Cardiac muscle cell (in vitro differentiated cells and primary cell): ENCODE measurements around the gene ST8SIA4. TPM values are rescaled to one million over a fixed set of nuclear protein-coding genes. Genes with fewer than 3 reads are reported as not detected.
A peak's percentile ranks its signal among the peaks of the same experiment; 100 is the strongest.

Source experiments
- DNase-seq, 2 donors: peaks; one replicate each; pipeline versions ENCODE4 v3.0.0 to v3.0.0-alpha.2; 2010 to 2017; ENCODE audit warnings: low read depth in 1 of 2, low spot score in 1 of 2
- H3K27ac ChIP-seq: fragments of 200-600 bp; sonication (generic); 2 replicates; pipeline ENCODE4 v1.5.1; 2016
- H3K27me3 ChIP-seq: fragments of 200-600 bp; sonication (generic); 2 replicates; pipeline ENCODE4 v1.6.0; 2016; ENCODE audit warnings: control low read depth
- H3K36me3 ChIP-seq: fragments of 200-600 bp; sonication (generic); 2 replicates; pipeline ENCODE4 v1.5.1; 2016; ENCODE audit warnings: control low read depth
- H3K4me1 ChIP-seq: fragments of 200-600 bp; sonication (generic); 2 replicates; pipeline ENCODE4 v1.8.1; 2017; ENCODE audit warnings: low read depth, mild to moderate bottlenecking, mixed run types
- H3K4me3 ChIP-seq: fragments of 200-600 bp; sonication (generic); 2 replicates; pipeline ENCODE4 v1.5.1; 2016; ENCODE audit warnings: mild to moderate bottlenecking
- H3K9me3 ChIP-seq: fragments of 200-600 bp; sonication (generic); 2 replicates; pipeline ENCODE4 v1.5.1; 2017; ENCODE audit warnings: low read depth, mild to moderate bottlenecking, control low read depth
- CTCF ChIP-seq: IDR thresholded peaks from 2 replicates; pipeline ENCODE4 v1.5.1; 2012; ENCODE audit warnings: low read depth, mild to moderate bottlenecking, low read length
- polyA plus RNA-seq: library from polyadenylated mRNA; unstranded; fragments of >200 nt; fragmentation: Nextera tagmentation; extraction: Ambion mirVana; gene quantifications from 2 replicates; pipeline ENCODE4 v1.2.1, GENCODE V29; 2016
- total RNA-seq: library from RNA; depleted of rRNA; stranded (reverse); fragments of >200 nt; gene quantifications from 2 replicates; pipeline ENCODE4 v1.2.3, GENCODE V29; 2016

The ST8SIA4 gene
- total and polyA plus RNA-seq, 2 experiments from 2014 or later, result 0.02 to 0.06 TPM

DNA sequence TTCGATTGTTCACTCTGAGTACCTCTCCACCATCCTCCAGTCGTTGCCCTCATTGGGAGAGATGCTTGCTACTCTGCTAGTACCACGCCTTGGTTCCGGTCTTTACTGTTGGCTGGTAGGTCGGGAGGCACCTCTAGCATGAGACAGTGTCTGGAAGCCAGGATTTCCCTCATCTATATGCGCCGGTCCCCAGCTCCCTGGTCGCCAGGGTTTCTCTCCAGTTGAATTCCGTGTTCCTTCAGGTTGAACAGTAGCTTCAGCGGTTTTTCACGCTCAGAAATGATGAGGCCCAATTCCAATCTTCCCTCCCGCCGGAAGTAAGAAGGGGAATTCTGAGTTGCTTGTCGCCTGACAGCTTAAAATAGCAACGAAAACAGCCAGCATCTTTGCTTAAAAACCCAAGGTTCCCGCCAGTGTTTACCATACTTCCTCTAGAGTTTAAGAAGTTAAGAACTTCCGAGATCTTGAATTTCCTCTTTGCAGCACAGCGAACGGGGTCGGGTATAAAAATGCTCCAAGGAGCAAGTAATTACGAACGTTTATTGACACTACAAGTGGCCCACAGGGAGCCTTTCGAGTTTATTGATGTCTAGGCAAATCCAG lies 1.3 kb upstream of the ST8SIA4 start:
- no peaks in the 10 kb centered on the region for H3K9me3 ChIP-seq
- peaks cover 81% of the 10 kb centered on the region for H3K27me3 ChIP-seq
- DNase-seq, result peak in 1 of 2 donors; percentile 2
- TF ChIP-seq CTCF, result no peak
- no peak overlapping the region for H3K4me3 ChIP-seq
- no peaks in the 10 kb centered on the region for H3K36me3 ChIP-seq
- no peaks in the 10 kb centered on the region for H3K4me1 ChIP-seq
- no peak overlapping the region for H3K27ac ChIP-seq

- Histone ChIP-seq H3K27me3 (peaks cover 94% of the 10 kb centered on the region), H3K27ac (no peak overlapping the region)
- DNase-seq, result no peak
Observed at GRCh38 chr5:100902440-100903038, 543 bp downstream of the ST8SIA4 start.

GRCh38 chr5:100901821-100902341 lies 1.2 kb downstream of the ST8SIA4 start:
- Histone ChIP-seq H3K4me3 (no peak overlapping the region), H3K4me1 (no peaks in the 10 kb centered on the region), H3K27ac (no peak overlapping the region), H3K36me3 (no peaks in the 10 kb centered on the region), H3K27me3 (peaks cover 93% of the 10 kb centered on the region), H3K9me3 (no peaks in the 10 kb centered on the region)
- DNase-seq, result peak; percentile 13 to 38
- no peak for TF ChIP-seq CTCF

More at GRCh38 chr5:100902440-100903038, 543 bp downstream of the ST8SIA4 start:
- Histone ChIP-seq H3K4me1 (no peaks in the 10 kb centered on the region), H3K36me3 (no peaks in the 10 kb centered on the region), H3K4me3 (peak overlapping the region; percentile 27), H3K9me3 (no peaks in the 10 kb centered on the region)
- no peak for TF ChIP-seq CTCF

- Histone ChIP-seq H3K27ac (no peak overlapping the region), H3K4me3 (peak overlapping the region; percentile 28), H3K4me1 (no peaks in the 10 kb centered on the region), H3K9me3 (no peaks in the 10 kb centered on the region), H3K36me3 (no peaks in the 10 kb centered on the region), H3K27me3 (peaks cover 85% of the 10 kb centered on the region)
- peak; percentile 48 to 72 for DNase-seq
- TF ChIP-seq CTCF, result no peak
Observed at GRCh38 chr5:100900796-100901781, 2.0 kb downstream of the ST8SIA4 start.

DNA sequence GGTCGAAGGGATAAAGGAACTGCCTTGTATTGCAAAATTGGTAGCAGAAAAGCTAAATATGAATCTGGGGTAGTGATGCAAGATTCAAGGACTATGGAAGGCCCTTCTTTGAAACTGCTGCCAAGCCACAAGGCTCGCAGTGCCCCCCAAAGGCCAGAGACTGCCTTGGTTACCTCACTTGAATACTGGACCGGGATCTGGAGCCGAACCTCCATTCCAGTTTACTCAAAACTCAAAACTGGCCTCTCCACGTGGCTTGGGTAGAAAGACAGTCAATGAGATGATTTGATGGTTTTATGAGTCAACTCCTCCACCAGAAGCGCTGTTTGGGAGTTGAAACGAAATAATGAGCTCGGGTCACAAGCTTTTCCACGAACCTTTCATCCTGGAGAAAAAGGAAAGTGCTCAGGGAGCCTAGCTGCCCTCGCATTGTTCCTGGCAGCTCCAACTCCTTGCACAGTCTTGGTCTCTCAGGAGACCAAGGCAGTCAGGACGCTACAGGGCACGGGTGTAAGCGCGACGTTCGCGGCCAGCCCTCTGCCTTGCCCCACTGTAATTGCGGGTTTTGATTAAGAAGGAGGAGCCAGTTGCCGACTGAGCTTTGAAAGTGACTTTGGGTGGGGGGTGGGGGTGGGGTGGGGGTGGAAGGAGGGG lies 2.8 kb downstream of the ST8SIA4 start:
- peak; percentile 33 for TF ChIP-seq CTCF
- Histone ChIP-seq H3K4me3 (peak overlapping the region; percentile 28), H3K27me3 (peaks cover 77% of the 10 kb centered on the region), H3K4me1 (no peaks in the 10 kb centered on the region), H3K9me3 (no peaks in the 10 kb centered on the region), H3K27ac (no peak overlapping the region), H3K36me3 (no peaks in the 10 kb centered on the region)
- peak; percentile 5 to 56 for DNase-seq
